MM.1S (cell line): ENCODE data around the gene SPATA19.

ENCODE experiments used
- DNase-seq: peaks from one replicate; pipeline ENCODE4 v3.0.0-alpha.2; 2015
- H2AFZ ChIP-seq: fragments of 300-600 bp; sonication (generic); 2 replicates; pipeline ENCODE4 v1.6.0; 2016; ENCODE audit warnings: antibody characterized with exemption, low read length
- H3F3A ChIP-seq: fragments of 300-600 bp; sonication (generic); 2 replicates; pipeline ENCODE4 v1.6.1; 2016; ENCODE audit warnings: mild to moderate bottlenecking, antibody characterized with exemption, low read length, moderate library complexity, mixed read lengths; ENCODE audit not compliant: insufficient read depth
- H3K27ac ChIP-seq: fragments of 300-600 bp; sonication (generic); 2 replicates; pipeline ENCODE4 v1.5.1; 2016; ENCODE audit warnings: mild to moderate bottlenecking, low read length
- H3K27me3 ChIP-seq: fragments of 300-600 bp; sonication (generic); replicated peaks from 2 replicates; pipeline ENCODE4 v1.6.0; 2016; ENCODE audit warnings: low read length; ENCODE audit not compliant: insufficient read depth
- H3K36me3 ChIP-seq: fragments of 300-600 bp; sonication (generic); replicated peaks from 2 replicates; pipeline ENCODE4 v1.6.1; 2016; ENCODE audit warnings: mild to moderate bottlenecking, low read length, mixed read lengths; ENCODE audit not compliant: insufficient read depth
- H3K4me1 ChIP-seq: fragments of 300-600 bp; sonication (generic); 2 replicates; pipeline ENCODE4 v1.6.1; 2016; ENCODE audit warnings: low read length, mixed read lengths
- H3K4me2 ChIP-seq: fragments of 300-600 bp; sonication (generic); 2 replicates; pipeline ENCODE4 v1.6.0; 2016; ENCODE audit warnings: low read depth, low read length
- H3K4me3 ChIP-seq: fragments of 300-600 bp; sonication (generic); 2 replicates; pipeline ENCODE4 v1.5.1; 2016; ENCODE audit warnings: low read length, mixed read lengths
- H3K79me2 ChIP-seq: fragments of 300-600 bp; sonication (generic); 2 replicates; pipeline ENCODE4 v1.6.1; 2016; ENCODE audit warnings: mixed run types, low read length, mixed read lengths
- H3K9ac ChIP-seq: fragments of 300-600 bp; sonication (generic); 2 replicates; pipeline ENCODE4 v1.6.1; 2016; ENCODE audit warnings: low read length, mixed read lengths
- H3K9me2 ChIP-seq: fragments of 300-600 bp; sonication (generic); replicated peaks from 2 replicates; pipeline ENCODE4 v1.6.1; 2016; ENCODE audit warnings: mild to moderate bottlenecking, low read length, mixed read lengths; ENCODE audit not compliant: insufficient read depth
- H3K9me3 ChIP-seq: fragments of 300-600 bp; sonication (generic); replicated peaks from 2 replicates; pipeline ENCODE4 v1.6.1; 2016; ENCODE audit warnings: mild to moderate bottlenecking, low read length, mixed read lengths; ENCODE audit not compliant: insufficient read depth
- H4K20me1 ChIP-seq: fragments of 300-600 bp; sonication (generic); 2 replicates; pipeline ENCODE4 v1.6.1; 2016; ENCODE audit warnings: mild to moderate bottlenecking, low read length, moderate library complexity, mixed read lengths; ENCODE audit not compliant: insufficient read depth
- CTCF ChIP-seq: fragments of 300-600 bp; sonication (generic); IDR thresholded peaks from 2 replicates; pipeline ENCODE4 v1.5.1; 2016; ENCODE audit warnings: antibody characterized with exemption, low read length, mixed read lengths
- EZH2 ChIP-seq: fragments of 300-600 bp; sonication (generic); optimal IDR thresholded peaks from 2 replicates; pipeline ENCODE3; 2017; ENCODE audit warnings: low read depth, mild to moderate bottlenecking, antibody characterized with exemption, low read length, mixed read lengths
- EZH2phosphoT487 ChIP-seq: fragments of 300-600 bp; sonication (generic); IDR thresholded peaks from 2 replicates; pipeline ENCODE4 v1.6.1; 2018; ENCODE audit warnings: antibody characterized with exemption, low read length

Gene SPATA19

GRCh38 chr11:133844217-133844616 lies 1.1 kb downstream of the SPATA19 start:
- Histone ChIP-seq H3K79me2 (no peaks in the 10 kb centered on the region), H4K20me1 (no peaks in the 10 kb centered on the region), H3K9me2 (no peaks in the 10 kb centered on the region), H3F3A (no peaks in the 10 kb centered on the region), H3K27me3 (no peaks in the 10 kb centered on the region), H3K4me2 (no peak overlapping the region), H3K9me3 (no peaks in the 10 kb centered on the region), H2AFZ (no peak overlapping the region), H3K9ac (no peak overlapping the region), H3K4me3 (no peak overlapping the region), H3K36me3 (no peaks in the 10 kb centered on the region), H3K4me1 (no peaks in the 10 kb centered on the region), H3K27ac (no peak overlapping the region)
- no peak for DNase-seq
- TF ChIP-seq EZH2phosphoT487: no peak
- TF ChIP-seq CTCF: no peak
- no peak for TF ChIP-seq EZH2

GRCh38 chr11:133843454-133843987 lies 1.8 kb downstream of the SPATA19 start:
- Histone ChIP-seq H4K20me1 (no peaks in the 10 kb centered on the region), H3K9ac (no peak overlapping the region), H3F3A (no peaks in the 10 kb centered on the region), H3K79me2 (no peaks in the 10 kb centered on the region), H3K4me1 (no peaks in the 10 kb centered on the region), H3K4me2 (no peak overlapping the region), H2AFZ (no peak overlapping the region), H3K27me3 (no peaks in the 10 kb centered on the region), H3K9me2 (no peaks in the 10 kb centered on the region), H3K4me3 (no peak overlapping the region), H3K27ac (no peak overlapping the region), H3K36me3 (no peaks in the 10 kb centered on the region), H3K9me3 (no peaks in the 10 kb centered on the region)
- TF ChIP-seq EZH2phosphoT487 (no peak), EZH2 (no peak), CTCF (no peak)
- no peak for DNase-seq

GRCh38 chr11:133842730-133843129 lies 2.6 kb downstream of the SPATA19 start:
- H2AFZ ChIP-seq: no peak overlapping the region
- H3K27me3 ChIP-seq: no peaks in the 10 kb centered on the region
- no peaks in the 10 kb centered on the region for H3K9me3 ChIP-seq
- no peaks in the 10 kb centered on the region for H3K36me3 ChIP-seq
- no peaks in the 10 kb centered on the region for H3K79me2 ChIP-seq
- H3K27ac ChIP-seq: no peak overlapping the region
- no peak for TF ChIP-seq EZH2phosphoT487
- no peak overlapping the region for H3K4me2 ChIP-seq
- H3K9me2 ChIP-seq: no peaks in the 10 kb centered on the region
- no peaks in the 10 kb centered on the region for H3F3A ChIP-seq
- H4K20me1 ChIP-seq: no peaks in the 10 kb centered on the region
- no peaks in the 10 kb centered on the region for H3K4me1 ChIP-seq
- no peak overlapping the region for H3K9ac ChIP-seq
- H3K4me3 ChIP-seq: no peak overlapping the region
- no peak for DNase-seq

- no peak for DNase-seq
- Histone ChIP-seq H3K4me3 (no peak overlapping the region), H3K27ac (no peak overlapping the region), H3K9ac (no peak overlapping the region), H3K4me1 (no peaks in the 10 kb centered on the region), H4K20me1 (no peaks in the 10 kb centered on the region), H3K9me3 (no peaks in the 10 kb centered on the region), H2AFZ (no peak overlapping the region), H3K27me3 (no peaks in the 10 kb centered on the region), H3K9me2 (no peaks in the 10 kb centered on the region), H3F3A (no peaks in the 10 kb centered on the region), H3K36me3 (no peaks in the 10 kb centered on the region), H3K4me2 (no peak overlapping the region), H3K79me2 (no peaks in the 10 kb centered on the region)
- TF ChIP-seq EZH2phosphoT487: no peak
- TF ChIP-seq CTCF: no peak
- TF ChIP-seq EZH2: no peak
Measured at GRCh38 chr11:133842053-133842452, 3.3 kb downstream of the SPATA19 start.
